ENCODE results near the gene ICOS. TPM values are rescaled to one million over a fixed set of nuclear protein-coding genes. Genes with fewer than 3 reads are reported as not detected.

ICOS gene
- total RNA-seq, 1 donor from 2014 or later: 3.0 TPM

- H3K27me3 ChIP-seq (ENCODE audit: low read depth): no peaks in the 10 kb centered on the region
- ATAC-seq: peak; percentile 52 to 54
- no peak for DNase-seq
- no peaks in the 10 kb centered on the region for H3K4me1 ChIP-seq
- H3K9me3 ChIP-seq: no peaks in the 10 kb centered on the region
- intact Hi-C loops (cut with DNase I): no loop called here
- no peak overlapping the region for H3K4me3 ChIP-seq
- no peaks in the 10 kb centered on the region for H3K36me3 ChIP-seq
- H3K27ac ChIP-seq: no peak overlapping the region
- TF ChIP-seq, protein P1, sequence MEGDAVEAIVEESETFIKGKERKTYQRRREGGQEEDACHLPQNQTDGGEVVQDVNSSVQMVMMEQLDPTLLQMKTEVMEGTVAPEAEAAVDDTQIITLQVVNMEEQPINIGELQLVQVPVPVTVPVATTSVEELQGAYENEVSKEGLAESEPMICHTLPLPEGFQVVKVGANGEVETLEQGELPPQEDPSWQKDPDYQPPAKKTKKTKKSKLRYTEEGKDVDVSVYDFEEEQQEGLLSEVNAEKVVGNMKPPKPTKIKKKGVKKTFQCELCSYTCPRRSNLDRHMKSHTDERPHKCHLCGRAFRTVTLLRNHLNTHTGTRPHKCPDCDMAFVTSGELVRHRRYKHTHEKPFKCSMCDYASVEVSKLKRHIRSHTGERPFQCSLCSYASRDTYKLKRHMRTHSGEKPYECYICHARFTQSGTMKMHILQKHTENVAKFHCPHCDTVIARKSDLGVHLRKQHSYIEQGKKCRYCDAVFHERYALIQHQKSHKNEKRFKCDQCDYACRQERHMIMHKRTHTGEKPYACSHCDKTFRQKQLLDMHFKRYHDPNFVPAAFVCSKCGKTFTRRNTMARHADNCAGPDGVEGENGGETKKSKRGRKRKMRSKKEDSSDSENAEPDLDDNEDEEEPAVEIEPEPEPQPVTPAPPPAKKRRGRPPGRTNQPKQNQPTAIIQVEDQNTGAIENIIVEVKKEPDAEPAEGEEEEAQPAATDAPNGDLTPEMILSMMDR (IDR thresholded peaks at IDR 0.05): no peak
Measured at GRCh38 chr2:203891474-203891873, 45.1 kb upstream of the ICOS start.

GRCh38 chr2:203892207-203892606, 44.4 kb upstream of the ICOS start:
- no peak overlapping the region for H3K27ac ChIP-seq
- TF ChIP-seq, protein P1 (IDR thresholded peaks at IDR 0.05): no peak
- H3K4me3 ChIP-seq: no peak overlapping the region
- H3K4me1 ChIP-seq: no peaks in the 10 kb centered on the region
- intact Hi-C loops (cut with DNase I): no loop called here
- ATAC-seq (no peak), DNase-seq (no peak)
- no peaks in the 10 kb centered on the region for H3K36me3 ChIP-seq
- no peaks in the 10 kb centered on the region for H3K9me3 ChIP-seq
- no peaks in the 10 kb centered on the region for H3K27me3 ChIP-seq (ENCODE audit: low read depth)

DNA sequence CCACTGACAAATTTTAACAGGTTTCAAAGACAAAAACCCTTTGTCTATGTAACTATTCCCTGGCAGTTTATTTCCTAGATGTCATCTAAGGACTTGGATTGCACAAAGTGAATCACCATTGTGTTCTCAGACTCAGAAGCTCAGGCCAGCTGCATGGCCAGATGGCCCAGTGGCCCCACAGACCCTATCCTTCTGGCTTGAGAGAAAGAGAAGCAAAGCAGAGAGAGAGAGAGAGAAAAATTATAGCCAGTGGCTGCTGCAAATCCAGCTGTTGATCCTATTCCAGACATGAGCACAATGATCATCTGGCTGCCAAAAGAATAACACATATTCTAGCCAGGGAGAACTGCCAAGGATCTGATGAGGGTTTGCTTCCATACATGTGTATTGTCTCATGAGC, 43.2 kb upstream of the ICOS start:
- intact Hi-C loops (cut with DNase I): no loop called here

DNA sequence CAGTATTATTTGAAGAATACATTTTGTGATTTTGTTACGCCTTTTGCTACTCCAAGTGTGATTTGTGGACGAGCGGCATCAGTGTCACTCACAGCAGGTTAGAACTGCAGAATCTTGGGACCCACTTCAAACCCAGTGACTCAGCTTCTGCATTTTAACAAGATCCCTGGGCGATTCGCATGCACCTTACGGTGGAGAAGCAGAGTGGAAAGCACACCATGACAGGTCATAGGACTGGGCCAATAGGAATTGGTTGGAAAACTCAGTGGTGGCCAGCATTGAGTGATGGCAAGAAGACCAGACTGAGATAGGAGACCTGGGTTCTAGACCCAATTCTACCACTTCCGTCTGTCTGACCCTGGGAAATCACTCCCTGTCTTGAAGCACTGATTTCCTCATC, 42.7 kb upstream of the ICOS start:
- DNase-seq: no peak
- Histone ChIP-seq H3K4me3 (no peak overlapping the region), H3K36me3 (no peaks in the 10 kb centered on the region), H3K9me3 (no peaks in the 10 kb centered on the region), H3K4me1 (no peaks in the 10 kb centered on the region), H3K27ac (no peak overlapping the region), H3K27me3 (ENCODE audit: low read depth) (no peaks in the 10 kb centered on the region)
- intact Hi-C loops (cut with DNase I): no loop called here
- ATAC-seq: no peak
- TF ChIP-seq, protein P1 (IDR thresholded peaks at IDR 0.05): no peak

More for the DNA sequence above, 43.2 kb upstream of the ICOS start:
- no peak overlapping the region for H3K27ac ChIP-seq
- TF ChIP-seq, protein P1 (IDR thresholded peaks at IDR 0.05): no peak
- DNase-seq (no peak), ATAC-seq (no peak)
- no peaks in the 10 kb centered on the region for H3K27me3 ChIP-seq (ENCODE audit: low read depth)
- H3K4me3 ChIP-seq: no peak overlapping the region
- H3K9me3 ChIP-seq: no peaks in the 10 kb centered on the region
- no peaks in the 10 kb centered on the region for H3K36me3 ChIP-seq
- no peaks in the 10 kb centered on the region for H3K4me1 ChIP-seq

DNA sequence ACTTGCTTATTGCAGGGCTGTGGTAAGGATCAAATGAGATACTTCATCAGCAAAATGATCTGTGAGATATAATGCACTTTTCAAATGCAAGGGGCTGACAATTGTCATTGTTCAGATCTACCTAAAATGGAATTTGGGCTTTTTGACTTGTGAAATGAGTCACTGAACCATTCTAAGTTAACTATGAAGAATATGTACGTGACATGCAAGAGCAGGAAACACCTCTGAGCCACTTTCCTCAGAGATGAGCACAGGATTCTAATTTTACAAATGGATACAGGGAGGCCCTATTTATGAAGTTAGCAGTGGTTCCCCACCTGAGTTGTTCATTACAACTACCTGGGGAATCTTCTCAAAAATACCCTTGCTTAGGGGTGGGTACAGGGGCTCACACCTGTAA, 42.3 kb upstream of the ICOS start:
- Histone ChIP-seq H3K27me3 (ENCODE audit: low read depth) (no peaks in the 10 kb centered on the region), H3K27ac (no peak overlapping the region), H3K9me3 (no peaks in the 10 kb centered on the region), H3K4me1 (no peaks in the 10 kb centered on the region), H3K36me3 (no peaks in the 10 kb centered on the region), H3K4me3 (no peak overlapping the region)
- no peak for DNase-seq
- intact Hi-C loops (cut with DNase I): no loop called here
- TF ChIP-seq, protein P1 (IDR thresholded peaks at IDR 0.05): no peak
- ATAC-seq: no peak

GRCh38 chr2:203897544-203897943, 39.0 kb upstream of the ICOS start:
- Histone ChIP-seq H3K36me3 (no peaks in the 10 kb centered on the region), H3K4me1 (no peaks in the 10 kb centered on the region), H3K27ac (no peak overlapping the region), H3K9me3 (peaks cover 18% of the 10 kb centered on the region), H3K27me3 (ENCODE audit: low read depth) (no peaks in the 10 kb centered on the region), H3K4me3 (no peak overlapping the region)
- ATAC-seq (peak in 1 of 2 donors; percentile 47), DNase-seq (no peak)
- intact Hi-C loops (cut with DNase I): no loop called here
- TF ChIP-seq, protein P1 (IDR thresholded peaks at IDR 0.05): no peak

All from lower lobe of right lung (tissue), 2 donors.